Hepatic stellate cell (primary cell): ENCODE measurements around the gene GRM5.
"Not testable (repeated sequence)": the region's sequence is repeated elsewhere in the genome, so short reads cannot be mapped to it uniquely, and the experiment has no call there.

Experiments
- DNase-seq: peaks from one replicate; pipeline ENCODE4 v3.0.0; 2011; ENCODE audit warnings: low spot score

Gene GRM5

DNA sequence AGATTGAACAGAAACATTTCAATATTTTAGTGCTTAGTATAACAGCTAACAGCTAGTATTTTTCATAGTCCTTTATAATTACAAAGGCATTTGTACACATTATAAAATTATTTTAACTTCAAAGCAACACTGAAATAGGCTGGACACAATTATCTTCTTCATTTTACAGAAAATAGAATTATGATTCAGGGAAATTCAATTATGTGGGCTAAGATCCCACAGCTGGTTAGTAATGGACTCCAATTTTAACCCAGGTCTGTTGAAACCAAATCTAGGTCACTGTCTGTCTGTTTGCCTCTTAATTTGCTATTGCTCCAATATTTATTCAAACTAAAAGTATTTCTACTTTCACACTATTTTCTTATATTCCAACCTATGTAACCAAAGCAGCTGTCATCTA lies 574.1 kb downstream of the GRM5 start:
- DNase-seq: no peak

DNA sequence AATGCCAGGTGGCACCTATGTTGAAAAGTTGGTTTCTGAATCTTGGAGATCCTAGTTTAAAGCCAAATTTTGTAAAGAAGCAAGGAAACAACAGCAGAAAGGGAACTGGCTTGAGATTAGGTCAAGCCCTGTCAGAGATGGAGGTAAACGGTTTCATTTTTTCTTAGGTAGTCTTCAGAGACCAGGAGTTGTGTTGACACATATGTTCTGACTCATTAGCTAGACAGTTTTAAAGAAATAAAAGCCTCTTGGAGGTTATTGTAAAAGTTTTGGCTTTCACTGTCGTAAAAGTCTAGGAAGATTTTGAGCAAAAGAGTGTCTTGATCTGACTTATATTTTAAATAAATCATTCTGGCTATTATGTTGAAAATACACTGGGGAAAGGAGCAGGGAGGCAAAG lies 576.8 kb downstream of the GRM5 start:
- DNase-seq: no peak

DNA sequence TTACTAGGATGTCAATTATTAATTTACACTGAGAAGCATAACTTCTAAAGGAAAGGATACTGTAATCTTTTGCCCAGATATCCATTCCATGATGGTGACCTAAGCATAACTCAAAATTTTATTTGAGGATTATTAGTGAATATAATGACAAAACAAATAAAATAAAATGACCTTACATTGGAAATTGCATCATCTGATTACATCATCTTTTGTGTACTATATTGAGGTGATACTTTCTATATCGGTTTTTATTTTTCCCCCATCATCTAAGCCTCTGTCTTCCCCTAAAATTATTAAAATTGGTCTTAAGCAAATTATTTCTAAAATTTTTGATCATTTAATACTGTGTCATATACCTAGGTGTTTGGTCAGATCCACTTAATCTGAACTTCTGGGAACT lies 578.1 kb downstream of the GRM5 start:
- no peak for DNase-seq

DNA sequence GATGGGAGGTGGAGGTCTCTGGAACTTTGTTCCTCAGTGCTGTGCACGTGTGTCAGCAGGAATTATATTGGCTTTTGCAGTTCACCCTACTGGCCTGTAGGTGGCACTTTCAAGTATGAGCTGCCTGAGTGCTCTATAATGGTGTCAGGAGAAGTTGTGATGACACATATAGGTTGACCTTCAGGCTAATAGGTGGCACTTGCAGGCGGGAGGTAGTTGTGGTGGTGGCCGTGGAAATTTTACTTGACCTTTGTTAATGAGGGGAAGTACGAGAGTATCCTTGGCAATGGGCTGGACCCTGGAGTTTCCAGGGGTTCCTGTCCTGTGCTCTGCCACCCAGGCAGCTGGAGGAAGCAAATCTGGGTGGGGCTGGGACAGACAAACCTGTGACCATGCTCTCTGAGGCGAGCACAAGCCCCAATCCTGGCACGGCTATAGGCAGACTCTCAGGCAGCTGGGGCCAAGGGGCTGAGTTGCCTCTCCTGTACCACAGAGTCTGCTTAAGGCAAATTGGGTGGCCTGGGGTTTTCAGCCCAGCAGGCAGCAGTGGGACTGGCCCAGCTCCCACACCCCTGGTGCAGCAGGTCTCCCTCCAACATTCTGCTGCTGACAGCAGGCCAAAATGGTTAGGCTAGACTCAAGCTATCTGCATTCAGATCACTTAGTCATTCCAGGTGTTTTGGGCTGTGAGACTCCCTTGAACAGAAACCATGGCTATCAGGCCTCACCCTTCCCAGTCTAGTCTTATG lies 580.7 kb downstream of the GRM5 start:
- no peak for DNase-seq

DNA sequence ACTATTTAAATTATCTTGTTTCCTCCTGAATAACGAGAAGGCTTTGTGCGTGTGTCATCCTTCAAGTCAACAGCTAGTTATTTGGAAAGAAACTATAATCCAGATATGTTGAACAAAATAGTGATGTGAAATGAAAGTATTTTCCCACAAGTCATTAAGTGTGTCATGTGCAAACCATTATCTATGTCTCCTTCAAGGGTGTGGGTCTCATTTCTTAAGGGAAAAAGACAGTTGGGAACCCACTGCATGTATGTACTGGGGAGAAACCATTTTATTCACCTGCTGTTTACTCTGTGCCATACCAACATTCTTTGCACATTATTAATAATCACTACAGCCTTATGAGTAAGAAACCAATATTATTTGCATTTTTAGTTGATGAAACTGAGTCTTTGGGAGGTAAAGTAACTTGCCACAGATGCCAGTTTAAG lies 582.9 kb downstream of the GRM5 start:
- DNase-seq: no peak

DNA sequence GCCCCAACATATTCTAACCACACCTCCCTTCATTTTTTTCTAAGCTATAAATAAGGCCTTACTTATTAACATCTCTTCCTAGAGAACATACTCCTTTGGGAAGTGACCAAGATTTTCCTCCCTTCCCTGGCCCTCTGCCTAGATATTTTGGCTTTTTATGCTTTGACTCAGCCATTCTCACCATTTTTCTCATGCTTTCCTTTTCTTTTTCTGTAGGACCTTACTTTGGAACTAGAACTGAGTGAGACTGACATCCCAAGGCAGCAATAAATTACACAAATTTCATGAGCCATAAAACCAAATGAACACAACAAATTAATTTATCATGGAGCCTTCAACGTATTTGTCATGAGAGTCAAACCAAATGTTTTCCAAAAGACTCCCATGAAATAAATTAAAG lies 585.6 kb downstream of the GRM5 start:
- DNase-seq: peak; percentile 17

DNA sequence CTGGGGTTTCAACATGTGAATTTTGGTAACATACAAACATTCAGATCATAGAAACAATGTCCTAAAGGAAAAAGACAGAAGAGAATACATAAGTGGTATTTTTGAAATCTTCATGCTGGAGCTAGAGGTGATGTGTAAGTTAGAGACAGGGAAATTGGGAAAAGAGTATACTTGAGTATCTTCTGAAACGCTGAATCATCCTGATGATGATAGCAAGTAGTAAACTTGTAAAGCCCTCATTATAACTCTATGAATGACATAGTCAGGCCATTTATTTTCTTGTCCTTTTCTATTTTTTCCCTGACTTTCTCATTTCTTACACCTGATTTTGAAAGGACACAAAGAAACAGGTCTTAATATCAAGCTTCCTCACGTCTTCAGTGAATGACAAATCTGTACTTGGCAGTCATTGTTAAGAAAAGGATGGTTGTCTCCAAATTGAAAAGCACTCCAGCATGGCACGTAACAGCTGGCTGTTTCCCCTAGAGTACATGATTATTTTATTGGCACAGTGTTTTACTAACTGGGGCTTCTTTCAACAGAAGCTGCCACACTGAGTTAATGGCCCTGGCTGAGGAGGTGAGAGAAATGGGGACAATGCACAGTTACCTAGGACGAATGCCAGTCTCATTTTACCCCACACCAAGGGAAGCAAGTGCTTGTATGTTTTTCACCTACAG lies 587.5 kb downstream of the GRM5 start:
- no peak for DNase-seq

DNA sequence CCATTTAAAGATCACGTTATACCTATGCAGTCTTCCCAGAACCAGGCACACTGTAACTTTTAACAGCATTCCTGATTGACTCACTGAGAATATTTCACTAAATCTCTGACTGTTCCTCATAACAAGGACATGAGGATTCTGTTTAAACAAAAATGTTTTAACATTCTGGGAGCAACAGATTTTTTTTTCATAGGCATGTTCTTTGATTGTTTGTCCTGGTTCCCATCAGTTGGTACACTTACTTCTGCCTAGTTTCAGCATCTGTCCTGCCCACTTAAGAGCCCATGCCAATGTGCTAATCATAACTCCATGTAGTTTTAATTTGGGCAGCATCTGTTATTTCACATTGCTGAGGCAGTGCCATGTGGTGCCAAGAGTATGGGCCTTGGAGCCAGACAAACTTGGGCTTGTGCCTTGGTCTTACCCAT lies 589.8 kb downstream of the GRM5 start:
- no peak for DNase-seq

DNA sequence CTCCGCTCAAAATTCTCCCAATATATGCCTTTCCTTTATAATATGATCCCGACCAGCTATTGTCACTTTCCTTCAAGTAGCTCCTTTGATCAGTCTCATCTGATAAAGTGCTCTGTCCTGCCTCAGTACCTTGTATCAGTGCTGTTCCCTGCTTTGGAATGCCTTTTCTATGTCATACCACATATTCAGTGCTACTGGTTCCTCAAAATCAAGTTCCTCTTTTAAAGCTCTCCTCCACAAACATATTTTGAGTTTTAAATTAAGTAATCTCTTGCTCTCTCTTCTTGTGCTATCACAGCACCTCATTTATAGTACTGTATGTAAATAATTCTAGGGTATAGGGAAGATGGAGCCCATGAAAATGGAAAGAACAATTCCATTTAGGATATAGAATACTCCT lies 591.1 kb downstream of the GRM5 start:
- DNase-seq: no peak

DNA sequence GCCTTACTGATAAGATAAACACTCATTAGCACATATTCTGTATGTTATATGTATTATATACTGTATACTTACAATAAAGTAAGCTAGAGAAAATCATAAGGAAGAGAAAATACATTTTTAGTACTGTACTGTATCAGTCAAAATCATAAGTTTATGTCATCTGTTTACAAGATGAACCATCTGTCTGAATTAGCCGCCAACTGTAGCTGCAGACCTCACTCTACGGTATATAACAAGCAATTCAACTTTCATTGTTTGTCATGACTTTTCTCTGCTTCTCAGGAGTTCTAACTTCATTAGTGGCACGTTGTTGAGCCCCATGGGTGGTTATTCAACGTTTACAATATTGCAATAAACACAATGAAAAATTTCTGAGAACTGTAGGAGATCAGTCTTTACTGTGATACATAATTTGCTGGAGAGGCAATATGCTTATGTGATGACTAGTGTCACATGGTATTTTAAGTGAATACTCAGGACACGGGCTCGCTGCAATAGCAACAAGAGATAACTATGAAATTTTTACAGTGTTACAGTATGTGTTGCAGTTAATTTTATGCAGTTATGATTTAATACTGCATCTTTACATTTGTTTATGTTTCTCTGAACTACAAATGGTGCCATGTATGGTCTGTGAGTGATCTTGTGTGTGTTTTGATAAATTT lies 596.1 kb downstream of the GRM5 start:
- DNase-seq: no peak

DNA sequence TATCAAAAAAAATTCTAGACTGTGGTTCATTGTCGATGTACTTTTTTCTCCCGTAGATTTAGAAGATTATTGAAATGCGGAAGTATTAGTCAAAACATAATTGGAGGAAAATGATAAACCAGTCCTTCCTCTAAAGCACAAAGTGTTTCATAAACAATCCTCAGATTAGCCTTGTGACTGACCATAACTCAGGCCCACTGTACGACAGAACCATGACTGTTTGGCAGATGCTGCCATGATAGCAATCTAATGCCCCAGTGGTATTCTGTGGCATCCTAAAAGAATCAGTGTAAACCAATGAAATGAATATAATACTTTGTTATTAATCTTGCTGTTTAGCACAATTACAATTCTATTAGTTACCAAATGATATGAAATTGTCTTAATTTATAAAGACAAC lies 601.3 kb downstream of the GRM5 start:
- no peak for DNase-seq

DNA sequence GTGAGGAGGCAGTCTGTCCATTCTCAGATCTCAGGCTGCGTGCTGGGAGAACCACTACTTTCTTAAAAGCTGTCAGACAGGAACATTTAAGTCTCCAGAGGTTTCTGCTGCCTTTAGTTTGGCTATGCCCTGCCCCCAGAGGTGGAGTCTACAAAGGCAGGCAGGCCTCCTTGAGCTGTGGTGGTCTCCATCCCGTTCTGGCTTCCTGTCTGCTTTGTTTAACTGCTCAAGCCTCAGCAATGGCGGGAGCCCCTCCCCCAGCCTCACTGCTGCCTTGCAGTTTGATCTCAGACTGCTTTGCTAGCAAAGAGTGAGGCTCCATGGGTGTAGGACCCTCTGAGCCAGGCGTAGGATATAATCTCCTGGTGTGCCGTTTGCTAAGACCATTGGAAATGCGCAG lies 602.5 kb downstream of the GRM5 start:
- not testable (repeated sequence) for DNase-seq

DNA sequence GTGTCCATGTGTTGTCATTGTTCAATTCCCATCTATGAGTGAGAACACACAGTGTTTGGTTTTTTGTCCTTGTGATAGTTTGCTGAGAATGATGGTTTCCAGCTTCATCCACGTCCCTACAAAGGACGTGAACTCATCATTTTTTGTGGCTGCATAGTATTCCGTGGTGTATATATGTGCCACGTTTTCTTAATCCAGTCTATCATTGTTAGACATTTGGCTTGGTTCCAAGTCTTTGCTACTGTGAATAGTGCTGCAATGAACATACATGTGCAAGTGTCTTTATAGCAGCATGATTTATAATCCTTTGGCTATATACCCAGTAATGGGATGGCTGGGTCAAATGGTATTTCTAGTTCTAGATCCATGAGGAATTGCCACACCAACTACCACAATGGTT lies 607.7 kb downstream of the GRM5 start:
- DNase-seq: not testable (repeated sequence)

DNA sequence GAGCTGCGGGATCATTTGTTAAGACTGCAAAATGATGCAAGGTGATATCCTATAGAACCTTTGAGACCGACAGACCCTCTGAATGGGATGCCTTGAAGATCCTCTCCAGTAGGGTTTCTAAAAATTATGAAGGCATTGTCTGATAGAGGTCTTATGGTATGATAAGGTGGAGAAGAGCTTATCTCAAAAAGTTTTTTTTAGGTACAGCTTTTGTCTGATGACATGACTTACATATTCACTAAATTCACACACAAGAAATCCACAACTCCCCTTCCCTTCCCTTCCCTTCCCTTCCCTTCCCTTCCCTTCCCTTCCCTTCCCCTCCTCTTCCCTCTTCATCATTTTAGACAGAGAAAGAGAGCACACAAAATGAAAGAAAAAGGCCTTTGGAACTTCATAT lies 609.8 kb downstream of the GRM5 start:
- DNase-seq: no peak

DNA sequence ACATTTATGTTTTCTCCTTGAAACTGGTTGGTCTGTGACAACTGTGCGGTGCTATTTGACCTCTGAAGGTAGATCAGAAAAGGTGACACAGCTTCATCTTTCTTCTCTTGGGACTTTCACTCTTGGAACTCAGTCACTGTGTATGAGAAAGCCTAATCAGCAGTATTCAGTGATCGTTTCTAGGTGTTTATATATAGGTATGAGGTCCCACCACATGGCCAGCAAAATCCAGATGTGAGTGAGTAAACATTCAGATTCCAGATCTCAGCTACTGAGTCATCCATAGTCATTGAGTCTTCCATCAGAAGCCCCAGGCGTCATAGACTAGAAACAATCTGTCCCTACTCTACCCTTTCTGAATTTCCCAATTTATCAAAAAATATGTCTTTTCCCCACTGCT lies 610.9 kb downstream of the GRM5 start:
- no peak for DNase-seq
